PC-9 (cell line): ENCODE measurements around the gene ALKBH6.

Experiments
- CTCF ChIP-seq: fragments of 200-600 bp; sonication (generic); conservative IDR thresholded peaks from 2 replicates; pipeline ENCODE4 v1.6.1; 2017; ENCODE audit warnings: mixed run types, antibody characterized with exemption, mild to moderate bottlenecking, moderate library complexity
- EZH2 ChIP-seq: fragments of 200-600 bp; sonication (generic); IDR thresholded peaks from 2 replicates; pipeline ENCODE4 v1.8.0; 2017; ENCODE audit warnings: antibody characterized with exemption, low read depth

DNA sequence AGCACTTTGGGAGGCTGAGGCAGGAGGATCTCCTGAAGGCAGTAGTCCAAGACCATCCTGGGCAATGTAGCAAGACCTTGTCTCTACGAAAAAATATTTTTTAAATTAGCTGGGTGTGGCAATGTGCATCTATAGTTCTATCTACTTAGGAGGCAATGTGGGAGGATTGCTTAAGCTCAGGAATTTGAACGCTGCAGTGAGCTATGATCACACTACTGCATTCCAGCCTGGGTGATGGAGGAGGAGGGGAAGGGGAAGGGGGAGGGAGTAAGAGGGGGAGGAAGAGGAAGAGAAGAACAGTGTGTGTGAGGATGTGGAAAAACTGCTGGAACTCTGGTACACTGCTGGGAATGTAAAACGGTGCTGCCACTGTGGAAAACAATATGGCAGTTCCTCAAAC, 27.8 kb upstream of the ALKBH6 start:
- TF ChIP-seq CTCF (no peak), EZH2 (no peak)
